GM19238 (cell line): Measurements from ENCODE around the gene DR1.

Experiments used
- DNase-seq: peaks from one replicate; pipeline ENCODE4 v3.0.0; 2011; ENCODE audit warnings: low spot score; ENCODE audit not compliant: insufficient read length

DR1 gene

GRCh38 chr1:93345633-93346420 lies at the start of gene DR1:
TSS of gene DR1 (plus strand) at chr1:93345907. CDS start at chr1:93346646, 739 bp downstream.
- DNase-seq, result peak; percentile 89

DNA sequence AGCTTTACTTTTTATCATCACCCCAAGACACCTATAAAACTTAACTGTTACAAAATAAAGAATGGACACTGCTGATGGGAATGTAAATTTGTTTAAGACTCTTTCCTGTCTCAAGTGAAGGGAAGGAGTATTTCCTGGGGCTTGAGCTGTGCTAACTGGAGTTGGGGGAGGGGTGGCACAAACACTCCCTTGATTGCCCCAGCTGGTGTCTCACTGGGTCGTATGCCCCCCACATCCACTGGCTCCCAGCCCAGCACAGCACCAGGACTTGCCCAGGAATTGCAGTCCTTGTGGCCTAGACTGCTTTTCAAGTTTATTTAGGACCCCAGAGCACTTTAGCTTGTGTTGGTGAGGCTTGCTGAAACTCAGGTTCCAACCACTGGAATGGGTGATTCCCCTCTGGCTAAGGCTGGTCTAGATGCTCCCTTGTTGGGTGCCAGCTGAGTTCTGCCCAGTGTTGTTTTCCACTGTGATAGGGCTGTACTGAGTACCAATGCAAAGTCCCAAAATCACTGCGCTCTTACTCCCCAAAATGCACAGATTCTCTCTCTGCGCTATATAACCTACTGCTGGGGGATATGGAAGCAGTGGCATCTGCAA lies 49.1 kb upstream of the DR1 start:
- DNase-seq, result no peak

DNA sequence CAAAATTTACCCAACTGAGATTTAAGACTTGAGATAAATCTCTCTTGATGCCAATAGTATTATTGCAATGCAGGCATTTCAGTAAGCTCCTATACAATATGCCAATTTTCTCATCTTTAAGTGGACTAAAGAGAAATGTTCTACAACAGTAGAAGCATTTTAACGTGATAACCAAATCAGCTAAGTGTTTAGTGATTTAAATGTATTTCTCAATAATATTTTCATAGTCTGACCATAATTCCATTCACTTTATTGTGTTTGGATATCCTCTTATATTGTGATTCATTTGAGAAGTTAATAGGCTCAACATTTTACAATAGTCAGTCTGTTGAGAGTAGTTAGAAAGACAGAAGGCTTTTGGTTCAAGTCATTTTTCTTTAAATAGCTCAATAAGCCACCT lies 44.6 kb upstream of the DR1 start:
- DNase-seq, result no peak

- no peak for DNase-seq
Observed at GRCh38 chr1:93302078-93302477, 43.6 kb upstream of the DR1 start.

GRCh38 chr1:93304716-93305138 lies 41.0 kb upstream of the DR1 start:
- no peak for DNase-seq

DNA sequence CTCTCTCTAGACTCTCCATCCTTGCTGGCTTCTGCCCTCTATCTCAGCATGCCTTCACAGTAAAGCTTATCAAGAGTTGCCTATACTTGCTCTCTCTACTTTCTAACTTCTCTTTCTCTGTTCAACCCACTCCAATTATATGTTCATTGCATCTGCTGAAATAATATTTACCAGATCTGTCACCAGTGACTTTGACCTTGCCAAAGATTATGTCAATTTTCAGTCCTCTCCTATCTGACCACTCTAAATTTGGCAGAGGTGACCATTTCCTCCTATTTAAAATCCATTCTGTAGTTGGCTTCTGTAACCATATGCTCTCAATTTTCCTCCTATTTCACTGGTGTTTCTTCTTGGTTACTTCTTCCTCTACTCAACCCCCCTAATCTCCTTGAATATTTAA lies 38.8 kb upstream of the DR1 start:
- DNase-seq, result no peak

DNA sequence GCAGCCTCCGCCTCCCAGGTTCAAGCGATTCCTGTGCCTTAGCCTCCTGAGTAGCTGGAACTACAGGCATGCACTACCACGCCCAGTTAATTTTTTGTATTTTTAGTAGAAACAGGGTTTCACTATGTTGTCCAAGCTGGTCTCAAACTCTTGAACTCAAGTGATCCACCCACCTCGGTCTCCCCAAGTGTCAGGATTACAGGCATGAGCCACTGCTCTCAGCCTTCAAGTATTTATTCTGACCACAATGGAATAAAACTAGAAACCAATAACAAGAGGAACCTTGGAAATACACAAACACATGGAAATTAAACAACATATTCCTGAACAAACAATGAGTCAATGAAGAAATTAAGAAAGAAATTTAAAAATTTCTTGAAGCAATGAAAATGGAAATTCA lies 32.7 kb upstream of the DR1 start:
- no peak for DNase-seq

DNA sequence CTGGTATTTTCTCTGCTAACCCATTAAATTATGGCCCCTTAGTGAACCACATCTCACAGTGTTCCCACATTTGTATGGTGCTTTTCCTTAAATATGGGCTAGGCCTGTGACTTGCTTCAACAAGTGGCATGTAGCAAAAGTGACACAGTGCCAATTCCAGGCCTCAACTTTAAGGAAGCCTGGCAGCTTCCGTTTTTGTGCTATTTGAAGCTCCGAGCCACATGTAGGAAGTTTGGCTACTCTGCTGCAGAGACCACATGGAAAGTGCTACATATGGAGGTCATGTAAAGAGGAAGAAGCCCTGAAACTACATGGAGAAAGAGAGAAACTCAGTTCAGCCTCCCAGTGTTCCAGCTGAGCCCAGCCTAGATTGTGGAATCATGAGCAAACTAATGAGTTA lies 28.5 kb upstream of the DR1 start:
- no peak for DNase-seq

DNA sequence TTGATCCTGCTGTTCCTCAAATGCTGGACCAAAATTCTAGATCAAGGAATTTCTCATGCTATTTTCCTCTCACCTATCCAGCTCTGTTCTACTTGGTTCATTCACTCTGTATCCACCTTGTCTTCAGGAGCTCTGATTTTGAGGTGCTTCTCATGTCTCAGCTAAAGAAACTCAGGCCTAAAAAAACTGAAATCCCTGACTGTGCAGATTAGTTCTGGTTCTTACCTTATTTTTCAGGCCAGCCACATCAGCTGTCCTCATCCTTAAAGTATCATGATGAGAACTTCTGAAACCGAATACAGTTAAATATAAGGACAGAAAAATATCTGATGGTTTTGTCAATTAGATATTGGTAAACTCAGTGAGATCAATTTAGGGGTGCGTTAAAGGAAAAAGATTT lies 27.8 kb upstream of the DR1 start:
- no peak for DNase-seq

DNA sequence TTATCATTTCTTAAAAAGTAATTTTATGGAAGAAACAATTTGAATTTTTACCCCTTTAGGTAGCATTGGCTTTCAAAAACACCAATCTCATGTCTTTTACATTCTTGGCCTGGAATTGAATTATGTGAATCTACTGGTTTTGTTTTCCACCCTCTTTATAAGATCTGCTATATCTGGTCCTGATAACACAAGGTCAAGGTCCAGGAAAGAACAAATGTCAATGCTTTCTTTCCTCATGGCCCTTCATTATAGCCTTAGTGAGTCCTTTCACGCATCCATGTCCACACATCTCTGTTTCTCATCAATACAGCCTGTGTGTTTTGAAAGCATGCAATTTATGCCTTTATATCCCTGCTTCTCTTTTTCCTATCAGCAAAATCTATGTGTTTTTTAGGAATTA lies 24.0 kb upstream of the DR1 start:
- DNase-seq, result no peak

DNA sequence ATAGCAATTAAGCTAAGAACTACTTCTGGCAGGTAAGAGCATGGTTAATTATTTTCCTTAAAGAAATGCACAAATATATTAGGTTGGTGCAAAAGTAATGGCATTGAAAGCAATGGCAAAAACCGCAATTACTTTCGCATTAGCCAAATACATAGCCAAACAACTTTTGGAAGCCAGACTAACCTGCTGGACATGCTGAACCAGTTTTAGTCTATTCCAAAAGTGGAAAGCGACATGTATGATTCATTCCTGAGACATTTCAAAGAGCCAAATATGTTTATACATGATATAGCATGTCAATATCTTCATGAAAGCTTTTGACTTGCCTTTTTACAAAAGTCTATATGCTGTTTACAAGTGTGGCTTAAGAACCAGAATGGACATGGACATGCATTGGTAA lies 23.4 kb upstream of the DR1 start:
- no peak for DNase-seq

DNA sequence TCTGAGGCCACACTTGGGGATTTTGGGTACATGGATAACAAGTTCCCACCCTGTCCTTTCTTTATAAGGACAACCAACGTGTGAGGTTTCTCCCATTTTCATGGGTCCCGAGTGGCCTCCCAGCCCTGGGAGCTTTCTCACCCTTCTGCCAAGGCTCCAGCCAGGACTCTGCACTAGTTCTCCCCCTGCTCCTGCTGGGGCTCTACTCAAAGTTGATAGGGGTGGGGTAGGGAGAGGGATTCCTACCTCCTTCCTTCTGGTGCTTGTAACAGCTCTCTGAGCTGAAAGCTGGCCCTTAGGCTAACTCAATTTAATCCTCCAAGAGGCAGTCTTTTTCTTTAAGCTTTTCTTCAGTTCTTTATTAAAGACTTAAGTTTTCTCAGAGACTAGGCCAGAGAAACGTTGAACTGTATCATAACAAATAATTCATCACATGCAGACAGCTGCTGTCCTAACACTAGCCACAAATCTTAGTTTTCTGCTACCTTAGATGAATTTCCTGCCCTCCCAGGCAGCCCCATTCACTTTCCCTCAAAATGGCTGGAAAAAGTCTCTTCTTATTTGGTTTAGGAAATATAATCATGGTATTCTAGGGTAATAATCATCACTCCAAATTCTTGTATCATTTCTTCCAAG lies 22.4 kb upstream of the DR1 start:
- no peak for DNase-seq

DNA sequence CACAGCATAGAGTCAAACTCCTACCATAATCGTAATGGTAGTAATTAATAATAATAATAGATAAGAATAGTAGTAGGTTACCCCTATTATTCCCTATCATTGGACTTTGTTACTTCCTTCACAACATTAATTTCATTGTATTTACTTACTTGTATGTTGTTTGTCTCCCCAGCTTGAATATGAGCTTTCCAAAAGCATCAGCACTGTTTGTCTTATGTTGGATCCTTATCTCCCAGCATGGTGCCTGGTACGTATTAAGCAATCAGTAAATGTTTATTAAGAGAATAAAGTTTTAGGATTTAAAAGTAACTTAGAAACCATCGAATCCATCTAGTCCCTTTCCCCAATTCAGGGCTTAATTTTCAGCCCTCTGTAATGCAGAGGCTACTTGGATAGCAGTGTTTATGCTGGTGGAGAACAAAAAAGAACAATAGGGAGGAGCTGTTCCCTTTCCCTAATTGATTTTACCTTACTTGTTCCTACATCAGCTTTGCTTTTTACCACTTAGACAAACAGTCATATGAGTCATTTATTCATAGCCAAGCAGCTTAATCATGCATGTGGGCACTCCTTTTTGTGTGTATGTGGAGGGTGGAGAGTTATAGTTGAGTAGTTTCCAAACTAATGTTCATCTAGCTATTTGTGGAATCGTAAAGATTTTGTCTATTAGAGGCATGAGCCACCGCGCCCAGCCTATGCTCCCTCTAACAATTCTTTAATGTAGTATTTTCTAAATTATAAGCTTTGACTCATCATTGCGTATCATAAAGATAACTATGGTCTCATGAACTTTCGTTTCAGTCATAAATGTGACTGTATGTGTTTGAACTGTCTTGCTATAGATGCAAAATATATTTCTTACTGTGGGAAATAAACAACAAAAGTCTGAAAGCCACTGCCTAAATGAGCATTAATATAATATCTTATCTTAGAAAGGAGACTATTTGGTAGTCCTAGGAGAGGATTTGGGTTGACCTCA lies 20.9 kb upstream of the DR1 start:
- DNase-seq, result no peak

GRCh38 chr1:93328809-93329760 lies 16.6 kb upstream of the DR1 start:
- no peak for DNase-seq

GRCh38 chr1:93330196-93330595 lies 15.5 kb upstream of the DR1 start:
- no peak for DNase-seq

DNA sequence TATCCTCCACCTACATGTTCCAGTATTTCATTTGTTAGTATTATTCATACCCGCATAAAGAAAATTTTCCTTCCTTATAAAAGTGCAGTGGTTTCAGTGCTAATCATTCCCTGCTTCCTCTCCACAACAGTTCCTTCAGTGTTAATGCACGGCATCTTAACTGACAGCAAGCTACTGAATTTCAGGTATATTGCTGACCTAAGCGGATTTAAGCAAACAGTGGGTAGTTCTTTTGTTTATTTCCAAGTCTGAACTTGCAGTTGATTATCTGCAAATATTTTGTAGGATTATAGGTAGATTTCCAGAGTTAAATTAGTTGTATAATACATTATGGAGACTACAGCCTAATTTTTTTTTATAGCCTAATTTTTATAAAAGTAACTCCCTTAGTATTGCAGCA lies 15.1 kb upstream of the DR1 start:
- no peak for DNase-seq

GRCh38 chr1:93331412-93331811 lies 14.3 kb upstream of the DR1 start:
- no peak for DNase-seq

- no peak for DNase-seq
Observed at GRCh38 chr1:93332368-93332767, 13.3 kb upstream of the DR1 start.

GRCh38 chr1:93338387-93339146 lies 7.1 kb upstream of the DR1 start:
- no peak for DNase-seq
